ENCODE results near the gene NR5A1.

NR5A1 gene

GRCh38 chr9:124489222-124489621 lies 18.0 kb downstream of the NR5A1 start:
- TF ChIP-seq POLR2A (IDR thresholded peaks at IDR 0.05; ENCODE audit: low read length) (no peak), GATA1 (IDR thresholded peaks at IDR 0.05; ENCODE audit: low read depth, low read length) (no peak)
- DNase-seq: no peak

- DNase-seq: no peak
- TF ChIP-seq GATA1 (IDR thresholded peaks at IDR 0.05; ENCODE audit: low read depth, low read length): no peak
- no peak for TF ChIP-seq POLR2A (IDR thresholded peaks at IDR 0.05; ENCODE audit: low read length)
These were observed 18.5 kb downstream of the NR5A1 start for GRCh38 chr9:124488641-124489210.

- no peak for DNase-seq
- TF ChIP-seq GATA1 (IDR thresholded peaks at IDR 0.05; ENCODE audit: low read depth, low read length) (no peak), POLR2A (IDR thresholded peaks at IDR 0.05; ENCODE audit: low read length) (no peak)
These were observed 19.7 kb downstream of the NR5A1 start for GRCh38 chr9:124487260-124488182.

GRCh38 chr9:124486778-124487259 lies 20.4 kb downstream of the NR5A1 start:
- TF ChIP-seq POLR2A (IDR thresholded peaks at IDR 0.05; ENCODE audit: low read length): no peak
- TF ChIP-seq GATA1 (IDR thresholded peaks at IDR 0.05; ENCODE audit: low read depth, low read length): no peak
- DNase-seq: no peak

- TF ChIP-seq GATA1 (IDR thresholded peaks at IDR 0.05; ENCODE audit: low read depth, low read length) (no peak), POLR2A (IDR thresholded peaks at IDR 0.05; ENCODE audit: low read length) (no peak)
- DNase-seq: no peak
These were observed 21.3 kb downstream of the NR5A1 start for GRCh38 chr9:124485936-124486335.

GRCh38 chr9:124485201-124485600 lies 22.0 kb downstream of the NR5A1 start:
- TF ChIP-seq POLR2A (IDR thresholded peaks at IDR 0.05; ENCODE audit: low read length) (no peak), GATA1 (IDR thresholded peaks at IDR 0.05; ENCODE audit: low read depth, low read length) (no peak)

GRCh38 chr9:124483481-124483880 lies 23.7 kb downstream of the NR5A1 start:
- TF ChIP-seq POLR2A (IDR thresholded peaks at IDR 0.05; ENCODE audit: low read length) (no peak), GATA1 (IDR thresholded peaks at IDR 0.05; ENCODE audit: low read depth, low read length) (no peak)
- DNase-seq: no peak

More at GRCh38 chr9:124485201-124485600, 22.0 kb downstream of the NR5A1 start:
- DNase-seq: no peak

GRCh38 chr9:124482431-124483031 lies 24.7 kb downstream of the NR5A1 start:
- DNase-seq: peak in 1 of 2 experiments; percentile 37
- TF ChIP-seq POLR2A (IDR thresholded peaks at IDR 0.05; ENCODE audit: low read length) (no peak), GATA1 (IDR thresholded peaks at IDR 0.05; ENCODE audit: low read depth, low read length) (no peak)

GRCh38 chr9:124481115-124481514 lies 26.1 kb downstream of the NR5A1 start:
- no peak for TF ChIP-seq GATA1 (IDR thresholded peaks at IDR 0.05; ENCODE audit: low read depth, low read length)
- TF ChIP-seq POLR2A (IDR thresholded peaks at IDR 0.05; ENCODE audit: low read length): no peak
- DNase-seq: no peak

- TF ChIP-seq GATA1 (IDR thresholded peaks at IDR 0.05; ENCODE audit: low read depth, low read length): no peak
- no peak for TF ChIP-seq POLR2A (IDR thresholded peaks at IDR 0.05; ENCODE audit: low read length)
- peak; percentile 38 to 45 for DNase-seq
These were observed 26.6 kb downstream of the NR5A1 start for GRCh38 chr9:124480621-124480981.

- TF ChIP-seq POLR2A (IDR thresholded peaks at IDR 0.05; ENCODE audit: low read length): no peak
- no peak for TF ChIP-seq GATA1 (IDR thresholded peaks at IDR 0.05; ENCODE audit: low read depth, low read length)
- no peak for DNase-seq
These were observed 27.1 kb downstream of the NR5A1 start for GRCh38 chr9:124479947-124480620.

- no peak for DNase-seq
- no peak for TF ChIP-seq POLR2A (IDR thresholded peaks at IDR 0.05; ENCODE audit: low read length)
- no peak for TF ChIP-seq GATA1 (IDR thresholded peaks at IDR 0.05; ENCODE audit: low read depth, low read length)
These were observed 27.8 kb downstream of the NR5A1 start for GRCh38 chr9:124479371-124479770.

- no peak for DNase-seq
- TF ChIP-seq POLR2A (IDR thresholded peaks at IDR 0.05; ENCODE audit: low read length): no peak
- TF ChIP-seq GATA1 (IDR thresholded peaks at IDR 0.05; ENCODE audit: low read depth, low read length): no peak
These were observed 28.8 kb downstream of the NR5A1 start for GRCh38 chr9:124478354-124478753.

Data from erythroblast (primary cell).